Activated CD8-positive, alpha-beta memory T cell treated with anti-CD3 and anti-CD28 coated beads for 4 hours (primary cell): ENCODE measurements around the gene JMJD1C.
"Not testable (repeated sequence)": the region's sequence is repeated elsewhere in the genome, so short reads cannot be mapped to it uniquely, and the experiment has no call there.

ENCODE experiments used
- DNase-seq, 2 donors: peaks; one replicate each; pipeline ENCODE4 v3.0.0-alpha.2; 2020; ENCODE audit warnings: low read depth in 2 of 2

JMJD1C gene

DNA sequence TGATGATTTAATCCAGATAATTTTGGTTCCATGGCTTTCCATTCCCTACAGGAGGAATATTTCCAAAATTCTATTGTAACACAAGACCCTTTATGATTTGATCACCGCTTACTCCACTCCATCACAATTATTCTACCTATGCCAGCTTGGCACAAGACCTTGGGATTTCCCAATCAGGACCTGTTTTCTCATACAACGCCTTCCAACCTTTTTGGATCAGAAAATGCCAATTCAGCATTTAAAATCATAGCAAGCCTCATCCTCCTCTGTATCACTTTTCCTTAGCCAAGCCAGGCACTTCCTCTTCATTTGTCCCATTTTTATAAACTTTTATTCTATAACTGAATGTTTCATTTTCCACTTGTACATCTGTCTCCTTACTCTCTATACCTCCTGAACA is 100.9 kb downstream of the JMJD1C start:
- no peak for DNase-seq

DNA sequence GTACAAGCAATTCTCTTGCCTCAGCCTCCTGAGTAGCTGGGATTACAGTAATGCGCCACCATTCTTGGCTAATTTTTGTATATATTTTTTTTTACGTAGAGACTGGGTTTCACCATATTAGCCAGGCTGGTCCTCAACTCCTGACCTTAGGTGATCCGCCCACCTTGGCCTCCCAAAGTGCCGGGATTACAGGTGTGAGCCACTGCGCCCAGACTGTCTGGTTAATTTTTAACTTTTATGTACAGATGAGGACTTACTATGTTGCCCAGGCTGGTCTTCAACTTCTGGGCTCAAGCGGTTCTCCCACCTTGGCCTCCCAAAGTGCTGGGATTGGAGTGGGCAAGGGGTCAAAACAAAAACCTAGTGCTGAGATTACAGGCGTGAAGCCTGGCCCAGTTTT is 101.8 kb downstream of the JMJD1C start:
- no peak for DNase-seq

DNA sequence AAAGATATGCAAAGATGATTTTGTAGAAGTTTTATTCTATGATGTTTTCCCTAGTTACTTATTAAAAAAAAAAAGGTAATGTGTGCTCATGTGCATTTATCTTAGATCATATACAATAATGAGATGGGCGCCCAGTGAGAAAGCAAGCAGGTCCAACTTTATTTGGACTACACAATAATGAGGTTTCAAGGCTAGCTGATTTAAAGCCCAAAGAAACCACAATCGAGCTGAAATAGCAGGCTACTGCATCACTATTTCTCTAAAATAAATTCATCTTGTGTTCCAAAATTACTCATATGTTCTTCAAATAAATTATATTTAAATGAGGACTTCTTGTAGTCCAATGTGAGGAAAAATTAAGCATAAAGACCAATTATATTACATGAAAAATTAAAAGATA is 110.1 kb downstream of the JMJD1C start:
- no peak for DNase-seq

DNA sequence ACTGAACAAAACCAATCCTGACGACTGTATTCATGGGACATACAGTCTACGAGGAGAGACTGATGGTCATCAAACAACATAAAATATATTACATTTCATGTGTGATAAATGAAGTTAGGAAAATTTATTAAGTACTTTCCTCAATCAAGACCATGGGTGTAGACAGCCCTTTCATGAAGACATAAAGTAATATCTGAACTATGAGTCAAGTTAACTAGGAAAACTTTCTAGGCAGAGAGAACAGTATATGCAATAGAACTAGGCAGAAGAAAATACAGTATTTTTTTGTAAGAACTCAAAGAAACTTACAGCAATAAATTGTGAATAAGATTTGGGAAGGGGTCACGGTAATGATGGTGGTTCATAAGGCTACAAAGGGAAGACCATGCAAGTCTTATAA is 112.8 kb downstream of the JMJD1C start:
- no peak for DNase-seq

DNA sequence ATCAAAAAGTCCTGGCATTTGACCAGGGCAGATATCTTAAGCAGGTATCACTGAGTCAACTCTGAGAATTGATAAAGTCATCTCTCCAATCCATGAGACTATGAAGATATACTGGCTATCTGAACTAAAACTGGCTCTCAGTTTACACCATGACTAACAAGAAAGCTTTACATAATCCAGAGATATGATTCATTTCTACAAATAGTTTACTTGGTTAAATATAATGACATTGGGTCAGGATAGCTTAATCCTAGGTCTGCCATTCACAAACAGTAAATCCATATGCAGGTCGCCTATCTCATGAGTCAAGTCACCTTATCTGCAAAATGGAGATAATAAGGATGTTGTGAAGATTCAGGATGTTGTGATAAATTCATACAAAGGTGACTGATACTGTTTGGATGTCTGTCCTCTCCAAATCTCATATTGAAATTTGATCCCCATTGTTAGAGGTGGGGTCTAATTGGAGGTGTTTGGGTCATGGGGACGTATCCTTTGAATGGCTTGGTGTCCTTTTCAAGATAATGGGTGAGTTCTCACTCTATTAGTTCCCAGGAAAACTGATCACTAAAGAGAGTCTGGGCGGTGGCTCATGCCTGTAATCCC is 117.4 kb downstream of the JMJD1C start:
- DNase-seq, result no peak

DNA sequence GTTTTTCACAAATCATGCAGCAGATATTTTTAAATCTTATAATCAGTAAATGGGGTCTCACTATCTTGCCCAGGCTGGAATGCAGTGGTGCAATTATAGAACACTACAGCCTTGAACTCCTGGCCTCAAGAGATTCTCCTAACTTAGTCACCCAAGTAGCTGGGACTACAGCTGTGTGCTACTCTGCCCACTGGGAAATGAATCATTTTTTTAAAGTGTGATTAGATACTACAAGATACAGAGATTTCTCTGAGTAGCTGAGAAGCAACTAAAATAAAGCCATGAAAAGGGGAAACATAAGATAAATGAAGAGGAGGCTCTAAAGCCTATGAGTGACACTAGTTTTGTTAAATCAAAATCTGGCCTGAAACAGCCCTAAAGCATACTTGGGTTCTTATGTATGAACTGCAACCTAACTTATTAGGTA is 119.7 kb downstream of the JMJD1C start:
- no peak for DNase-seq

DNA sequence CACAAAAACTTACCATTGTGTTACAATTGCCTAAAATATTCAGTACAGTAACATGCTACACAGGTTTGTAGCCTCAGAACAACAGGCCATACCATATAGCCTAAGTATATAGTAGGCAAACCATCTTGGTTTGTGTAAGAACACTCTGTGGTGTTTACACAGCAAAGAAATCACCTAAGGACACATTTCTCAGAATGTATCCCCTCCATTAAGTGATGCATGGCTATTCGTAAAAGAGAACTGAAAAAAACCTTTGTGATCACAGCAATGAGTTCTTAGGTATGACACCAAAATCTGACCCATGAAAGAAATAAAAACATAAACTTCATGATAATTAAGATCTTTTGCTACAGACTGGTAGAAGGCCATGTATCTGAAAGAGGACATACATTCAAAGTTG is 121.5 kb downstream of the JMJD1C start:
- no peak for DNase-seq

DNA sequence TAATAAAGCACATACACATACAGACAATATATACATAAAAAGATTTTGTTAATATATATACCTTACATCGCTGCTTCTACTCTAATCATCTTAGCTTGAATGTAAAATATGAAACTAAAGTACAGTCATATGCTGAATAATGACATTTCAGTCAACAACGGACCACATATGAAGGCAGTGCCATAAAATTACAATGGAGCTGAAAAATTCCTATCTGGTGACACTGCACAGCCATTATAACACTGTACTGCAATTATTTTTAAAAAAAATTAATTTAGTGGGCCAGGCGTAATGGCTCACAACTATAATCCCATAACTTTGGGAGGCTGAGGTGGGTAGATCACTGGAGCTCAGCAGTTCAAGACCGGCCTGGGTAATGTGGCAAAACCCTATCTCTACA is 122.3 kb downstream of the JMJD1C start:
- DNase-seq, result no peak

DNA sequence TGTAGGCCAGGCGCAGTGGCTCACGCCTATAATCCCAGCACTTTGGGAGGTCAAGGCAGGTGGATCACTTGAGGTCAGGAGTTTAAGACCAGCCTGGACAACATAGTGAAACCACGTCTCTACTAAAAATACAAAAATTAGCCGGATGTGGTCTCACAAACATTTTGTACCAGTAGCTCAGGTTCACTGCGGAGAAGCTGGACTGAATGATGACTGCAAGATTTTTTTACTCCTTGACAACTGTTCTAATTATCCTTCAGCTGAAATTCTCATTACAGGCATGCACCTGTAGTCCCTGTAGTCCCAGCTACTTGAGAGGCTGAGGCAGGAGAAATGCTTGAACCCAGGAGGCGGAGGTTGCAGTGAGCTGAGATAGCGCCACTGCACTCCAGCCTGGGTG is 126.1 kb downstream of the JMJD1C start:
- DNase-seq, result not testable (repeated sequence)

DNA sequence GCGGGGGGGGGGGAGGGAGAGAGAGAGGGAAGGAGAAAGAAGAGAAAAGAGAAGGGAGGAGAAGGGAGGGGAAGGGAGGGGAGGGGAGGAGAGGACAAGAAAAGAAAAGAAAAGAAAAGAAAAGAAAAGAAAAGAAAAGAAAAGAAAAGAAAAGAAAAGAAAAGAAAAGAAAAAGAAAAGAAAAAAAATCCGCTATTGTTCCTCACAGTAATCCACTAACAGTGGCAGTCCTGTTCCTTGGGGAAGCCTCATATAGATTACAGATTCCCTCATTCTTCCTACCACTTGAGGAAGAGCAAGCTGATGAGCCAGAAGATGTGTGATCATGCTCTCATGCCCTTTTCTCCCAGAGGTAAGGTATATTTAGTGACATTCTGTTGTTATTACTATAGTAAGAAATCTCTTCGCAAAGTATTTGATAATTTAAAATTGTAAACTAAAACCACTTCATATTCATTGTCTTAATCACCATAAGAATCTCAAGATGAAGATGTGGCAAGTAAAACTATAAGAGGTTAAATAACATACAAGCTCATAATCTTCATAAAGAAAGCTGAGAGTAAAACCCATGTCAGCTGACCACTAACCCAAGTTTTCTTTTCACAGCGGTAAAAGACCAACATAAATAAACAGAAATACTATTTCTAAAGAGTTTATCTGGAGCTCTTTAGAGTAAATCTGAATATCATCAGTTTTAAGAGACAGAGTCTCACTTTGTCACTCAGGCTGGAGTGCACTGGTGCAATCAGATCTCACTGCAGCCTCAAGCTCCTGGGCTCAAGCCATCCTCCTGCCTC is 128.1 kb downstream of the JMJD1C start:
- DNase-seq, result no peak

DNA sequence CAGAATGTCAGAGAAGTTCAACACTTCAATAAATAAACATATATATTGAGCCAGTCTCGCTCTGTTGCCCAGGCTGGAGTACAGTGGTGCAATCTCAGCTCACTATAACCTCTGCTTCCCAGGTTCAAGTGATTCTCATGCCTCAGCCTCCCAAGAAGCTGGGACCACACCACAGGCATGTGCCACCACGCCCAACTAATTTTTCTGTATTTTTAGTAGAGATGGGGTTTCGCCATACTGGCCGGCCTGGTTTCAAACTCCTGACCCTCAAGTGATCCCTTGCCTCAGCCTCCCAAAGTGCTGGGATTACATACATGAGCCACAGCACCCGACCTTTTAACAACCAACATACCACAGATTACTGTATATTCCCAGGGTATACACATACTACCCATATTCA is 134.2 kb downstream of the JMJD1C start:
- DNase-seq, result no peak

DNA sequence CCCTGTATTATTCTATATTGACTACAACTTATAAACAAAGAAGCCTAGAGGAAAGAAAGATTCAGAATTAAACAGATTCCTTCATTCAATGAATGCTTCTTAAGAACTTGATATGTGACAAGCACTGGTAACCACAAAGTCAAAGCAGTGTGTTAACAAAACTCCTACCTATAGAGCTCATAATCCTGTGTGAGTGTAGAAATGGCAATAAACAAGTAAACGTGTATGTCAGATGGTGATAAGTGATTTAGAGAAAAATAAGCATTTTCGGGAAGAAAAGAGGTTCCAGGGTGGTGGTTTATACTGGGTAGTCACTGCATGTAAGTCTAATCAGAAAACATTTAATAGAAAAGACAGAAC is 141.3 kb downstream of the JMJD1C start:
- DNase-seq, result no peak

DNA sequence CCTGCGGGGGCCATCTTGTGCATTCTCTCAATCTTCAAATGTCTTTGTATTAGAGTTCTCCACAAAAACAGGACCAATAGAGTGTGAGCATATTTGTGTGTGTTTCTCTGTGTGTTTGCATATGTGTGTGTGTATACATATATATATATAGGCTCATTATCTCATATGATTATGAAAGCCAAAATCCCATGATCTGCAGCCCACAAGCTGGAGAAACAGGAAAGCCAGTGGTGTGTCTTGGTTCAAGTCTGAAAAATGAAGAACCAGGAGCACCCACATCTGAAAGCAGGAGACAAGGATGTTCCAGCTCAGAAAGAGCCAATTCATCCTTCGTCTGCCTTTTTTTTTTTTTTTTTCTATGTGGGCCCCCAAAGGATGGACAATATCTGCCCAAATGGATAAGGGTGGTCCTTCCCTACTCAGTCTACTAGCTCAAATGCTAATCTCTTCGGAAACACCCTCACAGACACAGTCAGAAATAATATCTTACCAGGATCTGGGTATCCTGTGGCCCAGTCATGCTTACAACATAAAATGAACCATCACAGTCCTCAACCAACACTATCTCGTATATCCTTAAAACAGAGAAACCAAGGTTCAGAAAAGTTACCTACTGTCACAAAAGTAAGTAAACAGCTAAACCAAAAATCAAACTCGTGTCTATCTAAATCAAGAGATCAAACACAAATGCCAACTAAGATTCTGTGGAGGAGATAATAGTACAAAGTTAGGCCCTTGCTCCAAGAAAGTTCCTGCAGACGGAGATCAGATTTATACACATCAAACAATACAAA is 141.9 kb downstream of the JMJD1C start:
- no peak for DNase-seq

DNA sequence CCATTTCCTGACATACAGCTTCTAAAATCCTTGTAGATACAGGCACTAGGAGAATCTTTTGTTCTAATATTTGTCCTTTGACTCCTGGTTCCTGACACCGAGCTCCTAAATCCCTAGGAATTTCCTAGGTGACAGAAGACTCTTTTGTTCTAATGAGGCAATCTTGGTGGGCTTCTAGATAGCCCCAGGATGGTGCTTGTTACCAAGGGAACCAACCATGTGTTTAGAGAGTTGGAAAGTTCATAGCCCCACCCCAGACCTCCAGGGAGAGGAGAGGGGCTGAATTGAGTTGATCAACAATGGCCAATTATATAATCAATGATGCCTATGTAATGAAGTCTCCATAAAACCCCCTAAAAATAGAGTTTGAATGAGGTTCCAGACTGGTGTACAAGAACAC is 145.1 kb downstream of the JMJD1C start:
- no peak for DNase-seq

DNA sequence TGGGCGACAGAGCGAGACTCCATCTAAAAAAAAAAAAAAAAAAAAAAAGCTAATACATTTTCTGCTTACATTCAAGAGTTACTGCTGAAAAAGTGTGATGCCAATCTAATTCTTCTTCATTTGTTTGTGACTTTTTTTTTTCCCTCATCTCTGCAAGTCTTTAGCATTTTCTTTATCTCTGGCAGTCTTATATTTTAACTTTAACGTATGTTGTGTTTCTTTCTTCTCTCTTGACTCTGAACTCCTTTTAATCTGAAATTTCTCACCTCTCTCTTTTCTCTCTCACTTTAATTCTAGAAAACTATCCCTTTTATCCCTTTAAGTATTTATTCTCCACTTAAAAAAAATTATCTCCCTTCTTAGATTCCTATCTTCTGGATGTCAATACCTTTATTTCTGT is 146.5 kb downstream of the JMJD1C start:
- DNase-seq, result no peak

DNA sequence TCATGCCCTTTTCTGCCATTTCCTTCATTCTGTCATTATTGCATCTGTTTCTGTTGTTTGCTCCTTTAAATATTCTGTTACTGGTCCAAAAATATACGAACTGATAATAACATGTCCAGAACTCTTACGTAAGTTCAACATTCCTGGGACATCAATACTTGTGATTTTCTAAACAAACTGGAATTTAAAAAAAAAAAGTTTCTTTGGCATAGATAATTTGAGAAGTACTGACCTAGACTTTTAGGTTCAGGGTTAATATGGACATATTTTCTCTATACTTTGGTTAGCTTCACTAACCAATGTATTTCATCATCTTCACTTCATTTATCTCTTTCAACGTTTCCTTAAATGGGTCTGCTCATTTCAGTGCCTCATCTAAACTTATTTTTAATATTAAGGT is 147.3 kb downstream of the JMJD1C start:
- no peak for DNase-seq

DNA sequence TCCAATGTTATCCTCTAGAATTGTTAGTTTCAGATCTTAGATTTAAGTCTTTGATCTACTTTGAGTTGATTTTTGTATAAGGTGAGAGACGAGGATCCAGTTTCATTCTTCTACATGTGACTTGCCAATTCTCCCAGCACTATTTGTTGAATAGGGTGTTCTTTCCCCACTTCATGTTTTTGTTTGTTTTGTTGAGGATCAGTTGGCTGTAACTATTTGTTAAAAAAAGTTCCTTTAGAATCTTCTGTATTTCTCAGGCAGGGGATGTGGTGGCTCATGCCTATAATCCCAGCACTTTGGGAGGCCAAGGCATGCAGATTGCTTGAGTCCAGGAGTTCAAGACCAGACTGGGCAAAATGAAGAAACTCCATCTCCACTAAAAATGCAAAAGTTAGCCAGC is 151.8 kb downstream of the JMJD1C start:
- no peak for DNase-seq

DNA sequence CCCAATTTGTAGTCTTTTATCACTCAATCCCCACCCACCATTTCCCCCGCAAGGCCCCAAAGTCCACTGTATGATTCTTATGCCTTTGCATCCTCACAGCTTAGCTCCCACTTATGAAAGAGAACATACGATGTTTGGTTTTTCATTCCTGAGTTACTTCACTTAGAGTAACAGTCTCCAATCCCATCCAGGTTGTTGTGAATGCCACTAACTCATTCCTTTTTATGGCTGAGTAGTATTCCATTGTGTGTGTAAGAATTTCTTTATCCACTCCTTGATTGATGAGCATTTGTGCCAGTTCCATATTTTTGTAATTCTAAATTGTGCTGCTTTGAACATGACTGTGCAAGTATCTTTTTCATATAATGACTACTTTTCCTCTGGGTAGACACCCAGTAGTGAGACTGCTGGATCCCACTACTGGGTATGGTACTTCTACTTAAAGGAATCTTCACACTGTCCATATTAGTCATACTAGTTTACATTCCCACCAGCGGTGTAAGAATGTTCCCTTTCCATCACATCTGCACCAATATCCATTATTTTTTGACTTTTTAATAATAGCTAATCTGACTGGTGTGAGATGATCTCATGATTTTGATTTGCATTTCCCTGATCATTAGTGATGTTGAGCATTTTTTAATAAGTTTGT is 152.6 kb downstream of the JMJD1C start:
- no peak for DNase-seq

DNA sequence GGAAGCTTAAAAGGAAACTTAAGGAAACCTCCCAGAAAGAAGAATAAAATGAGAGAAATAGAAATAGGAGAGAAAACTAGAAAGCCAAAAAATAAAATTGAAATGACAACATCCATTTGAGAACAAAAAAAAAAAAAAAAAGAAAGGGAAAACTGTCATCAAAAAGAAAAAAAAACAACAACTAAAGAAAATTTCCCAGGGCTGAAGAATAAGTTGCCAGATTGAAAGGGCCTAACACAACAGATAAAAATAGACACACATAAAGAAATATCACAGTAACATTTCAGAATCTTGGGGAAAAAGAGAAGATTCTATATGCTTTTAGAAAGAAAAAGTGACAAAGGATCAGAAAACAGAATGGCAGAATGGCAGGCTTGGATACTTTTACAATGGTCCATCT is 157.1 kb downstream of the JMJD1C start:
- no peak for DNase-seq

DNA sequence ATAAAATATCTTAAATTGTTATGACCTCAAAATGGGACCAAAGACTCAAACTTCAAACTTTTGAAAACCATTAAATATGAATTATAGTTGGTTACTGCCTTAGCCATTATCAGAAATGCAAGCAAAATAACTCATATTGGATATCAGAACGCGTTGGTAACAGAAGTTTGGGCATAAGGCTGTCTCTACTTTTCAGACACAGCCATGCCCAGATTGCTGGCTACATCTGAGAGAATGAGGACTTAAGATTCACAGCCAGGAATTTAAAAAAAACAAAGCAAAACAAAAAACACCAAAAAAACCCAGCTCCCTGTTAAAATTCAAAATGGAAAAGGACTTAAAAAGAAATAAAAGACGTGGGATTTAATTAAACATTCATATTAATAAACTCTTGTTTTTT is 161.6 kb downstream of the JMJD1C start:
- DNase-seq, result no peak

DNA sequence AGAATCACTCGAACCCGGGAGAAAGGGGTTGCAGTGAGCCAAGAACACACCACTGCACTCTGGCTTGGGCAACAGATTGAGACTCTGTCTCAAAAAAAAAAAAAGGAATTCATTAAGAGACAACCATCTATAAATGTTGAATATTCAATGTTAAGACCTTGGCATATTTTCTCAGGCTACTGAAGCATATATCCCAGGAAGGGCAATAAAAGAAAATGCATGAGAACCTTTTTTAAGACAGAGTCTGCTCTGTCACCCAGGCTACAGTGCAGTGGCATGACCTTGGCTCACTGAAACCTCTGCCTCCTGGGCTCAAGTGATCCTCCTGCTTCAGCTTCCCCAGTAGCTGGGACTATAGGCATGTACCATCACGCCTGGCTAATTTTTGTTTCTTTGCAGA is 165.0 kb downstream of the JMJD1C start:
- DNase-seq, result no peak

DNA sequence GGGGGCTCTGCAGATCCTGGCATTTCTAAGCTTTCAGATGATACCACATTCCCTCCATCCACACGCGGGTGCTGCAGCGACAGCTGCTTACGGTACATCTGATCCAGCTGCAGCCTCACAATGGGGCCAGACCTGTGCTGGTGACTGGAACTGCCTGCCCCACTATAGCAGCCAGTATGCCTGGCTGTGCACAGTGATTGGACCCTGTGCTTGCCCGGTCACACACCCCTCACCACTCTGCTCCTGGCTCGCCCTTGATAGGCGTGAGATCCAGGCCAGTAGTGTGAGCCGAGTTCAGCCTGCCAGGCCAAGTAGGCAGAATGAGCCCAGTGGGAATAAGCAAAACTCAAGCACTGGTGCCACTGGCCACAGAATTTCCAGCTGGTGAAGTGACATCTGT is 167.8 kb downstream of the JMJD1C start:
- no peak for DNase-seq

DNA sequence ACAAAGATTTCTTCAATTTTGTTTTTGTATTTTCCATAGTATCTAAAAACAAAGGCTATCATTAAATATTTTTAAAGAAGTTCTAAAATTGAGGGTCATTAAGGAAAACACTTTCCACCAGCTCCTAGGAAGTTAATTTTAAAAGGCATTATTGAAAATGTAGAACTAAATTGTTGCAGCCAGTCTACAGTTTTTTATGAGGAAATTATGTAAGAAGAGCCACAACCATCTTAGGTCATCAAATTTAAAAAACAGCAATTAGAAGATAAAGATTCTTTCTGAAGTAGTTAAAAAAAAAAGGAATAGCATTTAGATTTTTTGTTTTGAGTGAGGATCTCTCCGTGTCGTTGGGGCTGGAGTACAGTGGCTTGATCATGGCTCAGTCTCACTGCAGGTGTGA is 171.0 kb downstream of the JMJD1C start:
- no peak for DNase-seq
